Neuronal stem cell (in vitro differentiated cells): Measurements from ENCODE around the gene PROM1.

ENCODE experiments used
- DNase-seq: peaks from one replicate; pipeline ENCODE4 v3.0.0-alpha.2; 2013; ENCODE audit warnings: low spot score
- H2AFZ ChIP-seq: one replicate; pipeline ENCODE4 v1.6.1; 2013; ENCODE audit warnings: mild to moderate bottlenecking, low read length, inconsistent platforms
- H2AK5ac ChIP-seq: 2 replicates; pipeline ENCODE4 v1.6.1; 2013; ENCODE audit warnings: low read depth, mild to moderate bottlenecking, inconsistent platforms, low read length, moderate library complexity, mixed read lengths
- H2BK120ac ChIP-seq: 2 replicates; pipeline ENCODE4 v1.6.1; 2013; ENCODE audit warnings: low read depth, mild to moderate bottlenecking, inconsistent platforms, low read length, moderate library complexity, mixed read lengths
- H2BK12ac ChIP-seq: one replicate; pipeline ENCODE4 v1.6.1; 2013; ENCODE audit warnings: low read length, inconsistent platforms
- H2BK15ac ChIP-seq: 2 replicates; pipeline ENCODE4 v1.6.1; 2013; ENCODE audit warnings: mild to moderate bottlenecking, low read length, inconsistent platforms, mixed read lengths
- H2BK5ac ChIP-seq: one replicate; pipeline ENCODE4 v1.6.1; 2013; ENCODE audit warnings: inconsistent platforms, mild to moderate bottlenecking, low read length, moderate library complexity
- H3K14ac ChIP-seq: one replicate; pipeline ENCODE4 v1.6.1; 2013; ENCODE audit warnings: low read length, inconsistent platforms
- H3K18ac ChIP-seq: 2 replicates; pipeline ENCODE4 v1.6.1; 2013; ENCODE audit warnings: low read length, inconsistent platforms
- H3K23ac ChIP-seq: 2 replicates; pipeline ENCODE4 v1.6.1; 2013; ENCODE audit warnings: low read depth, mild to moderate bottlenecking, mixed read lengths, low read length, inconsistent platforms; ENCODE audit not compliant: poor library complexity
- H3K27ac ChIP-seq: replicated peaks from 3 replicates; pipeline ENCODE4 v1.5.1; 2013; ENCODE audit warnings: low read length, inconsistent platforms
- H3K27me3 ChIP-seq, 3 experiments: 2 replicates each; pipeline ENCODE4 v1.6.1; 2013; ENCODE audit warnings: low read length in 3 of 3, mild to moderate bottlenecking in 2 of 3, inconsistent platforms in 1 of 3, low read depth in 1 of 3, mixed read lengths in 1 of 3, moderate library complexity in 1 of 3; ENCODE audit not compliant: control insufficient read depth in 3 of 3, insufficient read depth in 3 of 3
- H3K36me3 ChIP-seq, 2 donors: replicated peaks in 1 of 2; 2 replicates each; pipeline ENCODE4 v1.6.1; 2013; ENCODE audit warnings: low read length in 2 of 2; ENCODE audit not compliant: control insufficient read depth in 2 of 2, insufficient read depth in 2 of 2
- H3K4ac ChIP-seq: 2 replicates; pipeline ENCODE4 v1.6.1; 2013; ENCODE audit warnings: inconsistent platforms, mild to moderate bottlenecking, low read length, moderate library complexity
- H3K4me1 ChIP-seq, 2 donors: 1 replicate in 1 of 2; 2 replicates in 1 of 2; pipeline ENCODE4 v1.6.1; 2013; ENCODE audit warnings: low read length in 2 of 2, low read depth in 1 of 2; ENCODE audit not compliant: control insufficient read depth in 2 of 2, insufficient read depth in 1 of 2
- H3K4me2 ChIP-seq: one replicate; pipeline ENCODE4 v1.6.1; 2013; ENCODE audit warnings: mild to moderate bottlenecking, low read length, inconsistent platforms; ENCODE audit not compliant: insufficient read depth, poor library complexity, severe bottlenecking
- H3K4me3 ChIP-seq, 2 donors: 2 replicates each; pipeline ENCODE4 v1.5.1; 2013; ENCODE audit warnings: low read length in 2 of 2, mild to moderate bottlenecking in 2 of 2, inconsistent platforms in 1 of 2, moderate library complexity in 1 of 2
- H3K79me1 ChIP-seq: one replicate; pipeline ENCODE4 v1.6.1; 2013; ENCODE audit warnings: low read depth, mild to moderate bottlenecking, inconsistent platforms, low read length, moderate library complexity
- H3K9ac ChIP-seq: one replicate; pipeline ENCODE4 v1.6.1; 2013; ENCODE audit warnings: mild to moderate bottlenecking, low read depth, low read length, inconsistent platforms; ENCODE audit not compliant: poor library complexity
- H3K9me3 ChIP-seq, 2 donors: replicated peaks in 1 of 2; 2 replicates each; pipeline versions ENCODE3 to v1.6.1; 2013; ENCODE audit warnings: low read length in 2 of 2, mild to moderate bottlenecking in 2 of 2, inconsistent platforms in 1 of 2, low read depth in 1 of 2, mixed read lengths in 1 of 2, moderate library complexity in 1 of 2; ENCODE audit not compliant: control insufficient read depth in 2 of 2, insufficient read depth in 1 of 2
- H4K8ac ChIP-seq: one replicate; pipeline ENCODE4 v1.6.1; 2013; ENCODE audit warnings: low read depth, mild to moderate bottlenecking, inconsistent platforms, low read length, moderate library complexity
- H4K91ac ChIP-seq: one replicate; pipeline ENCODE4 v1.6.1; 2013; ENCODE audit warnings: low read length, low read depth, mild to moderate bottlenecking, inconsistent platforms; ENCODE audit not compliant: poor library complexity
- WGBS, 2 donors: extraction: QIAGEN DNeasy Blood & Tissue Kit; methylation state at CpG; one replicate each; pipeline ENCODE4 v1.1.7; 2013; ENCODE audit warnings: missing lambda C conversion rate in 2 of 2, mixed read lengths in 1 of 2; ENCODE audit not compliant: insufficient read length in 2 of 2, insufficient replicate concordance in 1 of 2; ENCODE audit errors: extremely low coverage in 2 of 2; 5-methylcytosine and 5-hydroxymethylcytosine counted together

PROM1 gene

DNA sequence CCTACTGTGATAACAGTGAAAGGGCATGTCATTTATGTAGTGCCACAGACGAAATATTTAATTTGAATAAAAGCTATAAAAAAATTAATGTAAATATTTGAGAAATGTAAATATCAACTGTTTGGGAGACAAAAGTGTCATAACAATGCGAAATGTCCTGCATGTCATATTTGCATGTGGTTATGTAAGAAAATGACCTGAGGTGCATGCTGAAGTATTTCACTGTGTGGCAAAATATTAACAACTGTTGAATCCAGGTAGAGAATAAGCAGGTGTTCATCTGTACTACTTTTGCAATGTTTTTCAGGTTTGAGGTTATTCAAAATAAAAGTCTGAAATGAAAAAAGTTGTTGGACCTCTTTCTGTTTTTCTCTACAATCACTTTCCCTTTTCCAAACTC is 30.9 kb downstream of the PROM1 start:
- Histone ChIP-seq H2AK5ac (no peak overlapping the region), H2BK15ac (no peak overlapping the region), H3K4ac (no peak overlapping the region), H3K9ac (no peak overlapping the region), H2BK12ac (no peak overlapping the region), H4K91ac (no peak overlapping the region), H3K27me3 (no peaks in the 10 kb centered on the region), H3K14ac (no peak overlapping the region), H2BK120ac (no peak overlapping the region), H3K18ac (no peak overlapping the region), H3K36me3 (peaks cover 4 to 37% of the 10 kb centered on the region in 2 donors), H2AFZ (no peak overlapping the region), H3K79me1 (no peaks in the 10 kb centered on the region), H3K4me2 (no peak overlapping the region), H3K27ac (no peak overlapping the region), H3K4me3 (no peak overlapping the region), H3K9me3 (no peaks in the 10 kb centered on the region), H2BK5ac (no peak overlapping the region), H4K8ac (no peak overlapping the region), H3K23ac (no peak overlapping the region), H3K4me1 (peaks cover 0 to 10% of the 10 kb centered on the region in 2 donors)
- no peak for DNase-seq
- no CpG with 5 or more reads among the region's 2 CpGs for WGBS, 2 donors

DNA sequence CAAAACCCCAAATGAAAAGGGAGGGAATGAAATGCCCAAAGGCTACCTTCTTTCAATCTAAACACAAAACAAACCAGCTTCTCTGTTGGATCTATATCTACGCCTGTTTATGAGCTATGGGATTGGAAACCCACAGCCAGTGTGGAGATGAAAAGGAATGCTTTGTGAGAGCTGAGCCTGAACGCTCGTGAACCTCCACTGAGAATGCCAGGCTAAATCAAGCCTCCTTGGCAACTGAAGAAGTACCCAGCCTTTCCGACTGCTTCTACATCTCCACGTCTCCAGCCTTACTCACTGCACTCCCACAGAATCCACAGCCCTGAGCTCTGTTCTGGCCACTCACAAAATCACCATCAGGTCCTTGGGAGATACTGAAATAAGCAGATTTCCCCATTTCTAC is 31.8 kb downstream of the PROM1 start:
- Histone ChIP-seq H2BK12ac (no peak overlapping the region), H3K79me1 (no peaks in the 10 kb centered on the region), H3K36me3 (peaks cover 4 to 35% of the 10 kb centered on the region in 2 donors), H2BK120ac (no peak overlapping the region), H3K14ac (no peak overlapping the region), H3K4me3 (no peak overlapping the region), H3K9ac (no peak overlapping the region), H3K27ac (no peak overlapping the region), H4K8ac (no peak overlapping the region), H3K4ac (no peak overlapping the region), H4K91ac (no peak overlapping the region), H2BK15ac (no peak overlapping the region), H2AK5ac (no peak overlapping the region), H3K18ac (no peak overlapping the region), H3K4me1 (peaks cover 0 to 7% of the 10 kb centered on the region in 2 donors), H2BK5ac (no peak overlapping the region), H2AFZ (no peak overlapping the region), H3K23ac (no peak overlapping the region), H3K4me2 (no peak overlapping the region), H3K9me3 (no peaks in the 10 kb centered on the region), H3K27me3 (no peaks in the 10 kb centered on the region)
- no peak for DNase-seq
- WGBS, 2 donors, result no CpG with 5 or more reads among the region's 5 CpGs

DNA sequence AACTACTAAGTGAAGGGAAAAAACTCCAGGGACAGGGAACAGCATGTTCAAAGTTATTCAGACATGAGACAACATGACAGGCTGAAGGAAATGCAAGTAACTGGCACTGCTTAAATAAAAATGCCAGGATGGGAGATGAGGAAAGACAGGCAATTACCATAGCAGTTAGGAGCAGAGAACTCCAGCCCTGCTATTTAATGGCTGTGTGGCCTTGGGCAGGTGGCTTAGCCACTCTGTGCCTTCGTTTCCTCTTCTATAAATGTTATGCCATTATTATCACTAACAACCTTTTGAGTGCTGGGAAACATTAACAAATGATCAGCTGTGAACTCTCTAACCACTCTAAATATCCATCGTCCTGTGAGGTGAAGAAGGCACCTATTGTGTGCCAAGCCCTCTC is 32.7 kb downstream of the PROM1 start:
- Histone ChIP-seq H3K4me1 (peaks cover 0 to 4% of the 10 kb centered on the region in 2 donors), H2BK5ac (no peak overlapping the region), H3K79me1 (peaks cover 2% of the 10 kb centered on the region), H3K27me3 (no peaks in the 10 kb centered on the region), H2BK15ac (no peak overlapping the region), H3K9ac (no peak overlapping the region), H3K14ac (no peak overlapping the region), H2AFZ (no peak overlapping the region), H3K23ac (no peak overlapping the region), H3K36me3 (peaks cover 7 to 30% of the 10 kb centered on the region in 2 donors), H2AK5ac (no peak overlapping the region), H3K4ac (no peak overlapping the region), H2BK12ac (no peak overlapping the region), H2BK120ac (no peak overlapping the region), H4K91ac (no peak overlapping the region), H3K18ac (no peak overlapping the region), H3K4me2 (no peak overlapping the region), H4K8ac (no peak overlapping the region), H3K9me3 (no peaks in the 10 kb centered on the region), H3K4me3 (no peak overlapping the region), H3K27ac (no peak overlapping the region)
- no peak for DNase-seq
- no CpG with 5 or more reads among the region's 2 CpGs for WGBS, 2 donors

DNA sequence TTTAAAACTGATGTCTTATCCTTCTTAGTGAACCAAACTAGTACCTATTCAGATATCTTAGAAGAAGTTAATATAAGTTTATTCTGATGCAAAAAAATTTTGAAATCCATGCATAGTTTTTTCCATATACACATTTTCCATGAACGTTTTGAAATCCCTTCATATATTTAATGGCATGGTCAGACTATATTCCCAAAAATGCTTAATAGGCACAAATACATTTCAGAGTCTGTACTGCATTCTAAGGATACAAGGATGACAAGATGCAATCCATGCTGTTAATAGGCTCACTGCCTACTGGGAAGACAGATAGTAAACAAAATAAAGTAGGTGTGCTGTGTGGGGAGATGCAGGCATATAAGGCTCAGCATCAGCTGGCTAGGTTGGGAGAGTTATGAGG is 33.2 kb downstream of the PROM1 start:
- Histone ChIP-seq H3K23ac (no peak overlapping the region), H4K8ac (no peak overlapping the region), H3K9ac (no peak overlapping the region), H3K9me3 (no peaks in the 10 kb centered on the region), H3K4ac (no peak overlapping the region), H3K14ac (no peak overlapping the region), H2BK12ac (no peak overlapping the region), H2AK5ac (no peak overlapping the region), H3K27me3 (no peaks in the 10 kb centered on the region), H2BK120ac (no peak overlapping the region), H3K79me1 (peaks cover 2% of the 10 kb centered on the region), H4K91ac (no peak overlapping the region), H3K18ac (no peak overlapping the region), H2AFZ (no peak overlapping the region), H2BK15ac (no peak overlapping the region), H3K4me3 (no peak overlapping the region), H3K4me2 (no peak overlapping the region), H3K4me1 (peaks cover 0 to 4% of the 10 kb centered on the region in 2 donors), H3K27ac (no peak overlapping the region), H3K36me3 (peaks cover 7 to 30% of the 10 kb centered on the region in 2 donors), H2BK5ac (no peak overlapping the region)
- no peak for DNase-seq
- WGBS, 2 donors, result no CpG with 5 or more reads among the region's 1 CpG
